K562 (cell line): ENCODE data around the gene DPH7. TPM values are rescaled to one million over a fixed set of nuclear protein-coding genes. Genes with fewer than 3 reads are reported as not detected.

ENCODE experiments used
- GMEB1 ChIP-seq: fragments of 250-450 bp; sonication (Bioruptor Pico); IDR thresholded peaks from 2 replicates; pipeline ENCODE4 v1.4.0; 2020; ENCODE audit warnings: mild to moderate bottlenecking
- GTF2F1 ChIP-seq: IDR thresholded peaks from 2 replicates; pipeline ENCODE4 v1.6.1; 2011; ENCODE audit warnings: low read depth, low read length, improper control_type of control experiment
- HMGXB4 ChIP-seq: sonication (generic); formaldehyde crosslinking; IDR thresholded peaks from 2 replicates; pipeline ENCODE4 v1.8.1; 2023; ENCODE audit warnings: mild to moderate bottlenecking, missing genetic modification reagents
- JUN ChIP-seq, 2 experiments: sonication (generic) in 1 of 2; formaldehyde crosslinking in 1 of 2; IDR thresholded peaks; 2 replicates each; pipeline versions ENCODE4 v1.6.1 to v1.8.0; 2012 to 2022; ENCODE audit warnings: borderline replicate concordance in 2 of 2, mild to moderate bottlenecking in 2 of 2, improper control_type of control experiment in 1 of 2, low read depth in 1 of 2, low read length in 1 of 2, missing genetic modification reagents in 1 of 2
- KAT8 ChIP-seq: fragments of 450-650 bp; IDR thresholded peaks from 2 replicates; pipeline ENCODE4 v1.6.1; 2016; ENCODE audit warnings: low read depth, mild to moderate bottlenecking
- NCOA6 ChIP-seq: fragments of 450-650 bp; IDR thresholded peaks from 2 replicates; pipeline ENCODE4 v1.6.1; 2017; ENCODE audit warnings: mild to moderate bottlenecking
- NFE2 ChIP-seq: IDR thresholded peaks from 2 replicates; pipeline ENCODE4 v1.6.1; 2014; ENCODE audit warnings: antibody characterized with exemption, low read depth
- SIRT6 ChIP-seq: IDR thresholded peaks from one replicate; pipeline ENCODE4 v1.6.1; 2012; ENCODE audit warnings: low read depth, mild to moderate bottlenecking, control low read depth, inconsistent platforms, low read length, moderate library complexity
- THAP12 ChIP-seq: fragments of 250-450 bp; sonication (Bioruptor Pico); IDR thresholded peaks from 2 replicates; pipeline ENCODE4 v1.9.0; 2021; ENCODE audit warnings: mild to moderate bottlenecking, inconsistent platforms
- ZBTB1 ChIP-seq: sonication (generic); formaldehyde crosslinking; IDR thresholded peaks from 2 replicates; pipeline ENCODE4 v1.8.1; 2023; ENCODE audit warnings: missing genetic modification reagents, low read depth, mild to moderate bottlenecking, borderline replicate concordance
- ZNF174 ChIP-seq: fragments of 250-450 bp; sonication (Bioruptor Pico); IDR thresholded peaks from 2 replicates; pipeline ENCODE4 v1.4.0; 2020; ENCODE audit warnings: mild to moderate bottlenecking
- polyA plus RNA-seq, 8 experiments: library from polyadenylated mRNA; depleted of rRNA in 4 of 8; stranded (reverse) in 5 of 8; unstranded in 3 of 8; fragments of >200 nt; fragmentation: Nextera tagmentation in 2 of 8; fragmentation: Illumina TruSeq in 1 of 8; extraction: Ambion mirVana in 2 of 8; extraction: Trizol in 1 of 8; gene quantifications; 2 replicates each; pipeline versions ENCODE4 v1.2.1 to v1.2.3, GENCODE V29; 2011 to 2014; ENCODE audit warnings: inconsistent platforms in 1 of 8, missing spikeins in 1 of 8
- total RNA-seq, 7 experiments: library from RNA; depleted of rRNA in 6 of 7; stranded (reverse); fragments of >200 nt in 6 of 7; fragmentation: Illumina TruSeq in 2 of 7; extraction: Trizol in 2 of 7; gene quantifications; 2 replicates each; pipeline versions ENCODE4 v1.2.1 to v1.2.3, GENCODE V29; 2011 to 2021; ENCODE audit warnings: low replicate concordance in 1 of 7
- TF ChIP-seq, protein P1 (sequence below), 3 experiments: fragments of 200-800 bp in 1 of 3; sonication (Bioruptor generic) in 1 of 3; sonication (generic) in 1 of 3; formaldehyde crosslinking in 1 of 3; IDR thresholded peaks; 2 replicates each; pipeline versions ENCODE4 v1.6.1 to v1.8.0; 2016 to 2022; ENCODE audit warnings: mild to moderate bottlenecking in 2 of 3, missing compliant biosample characterization in 2 of 3, missing genetic modification characterization in 2 of 3, missing genetic modification reagents in 1 of 3

Gene DPH7
- total and polyA plus RNA-seq, 9 of the 15 experiments (the other 6 are each of a cell fraction or from before 2014, with no cell fraction given): 13.9 to 68.6 (median 41.3) TPM

GRCh38 chr9:137551264-137552021 lies 27.3 kb downstream of the DPH7 start, which contains the start of gene MRPL41 (continued):
- TF ChIP-seq HMGXB4 (CRISPR knock-in tag) (peak; percentile 36; the same call in 1 of the 2 replicates), SIRT6 (no peak), GMEB1 (CRISPR knock-in tag) (no peak), ZBTB1 (no peak; the same call in 1 of the 2 replicates), GTF2F1 (no peak), NCOA6 (peak; percentile 64; the same call in 1 of the 2 replicates), THAP12 (CRISPR knock-in tag) (peak; percentile 84; the same call in 1 of the 2 replicates), JUN (IDR thresholded peaks at IDR 0.05; ENCODE audit: borderline replicate concordance, low read depth, low read length) (no peak), JUN (CRISPR knock-in tag; IDR thresholded peaks at IDR 0.05; ENCODE audit: borderline replicate concordance) (no peak), NFE2 (no peak), ZNF174 (CRISPR knock-in tag) (no peak), KAT8 (no peak)
- TF ChIP-seq, protein P1, sequence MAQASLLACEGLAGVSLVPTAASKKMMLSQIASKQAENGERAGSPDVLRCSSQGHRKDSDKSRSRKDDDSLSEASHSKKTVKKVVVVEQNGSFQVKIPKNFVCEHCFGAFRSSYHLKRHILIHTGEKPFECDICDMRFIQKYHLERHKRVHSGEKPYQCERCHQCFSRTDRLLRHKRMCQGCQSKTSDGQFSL (CRISPR knock-in tag; IDR thresholded peaks at IDR 0.05): 0 out of 2 replicates have a peak, but pooled peaks have one; percentile 48
- TF ChIP-seq, protein P1 (tag; IDR thresholded peaks at IDR 0.05): no peak; a peak in 1 of 4 replicates
